HG03175 (cell line): ENCODE data around the gene GALR3.
A peak's percentile ranks its signal among the peaks of the same experiment; 100 is the strongest.
"Not testable (repeated sequence)": the region's sequence is repeated elsewhere in the genome, so short reads cannot be mapped to it uniquely, and the experiment has no call there.

Source experiments
- ATAC-seq: cut with Tn5 transposase; IDR thresholded peaks from one replicate; pipeline ENCODE4 v1.9.1; 2021; ENCODE audit warnings: mild to moderate bottlenecking, moderate library complexity; ENCODE audit not compliant: unreplicated experiment

Gene GALR3, protein sequence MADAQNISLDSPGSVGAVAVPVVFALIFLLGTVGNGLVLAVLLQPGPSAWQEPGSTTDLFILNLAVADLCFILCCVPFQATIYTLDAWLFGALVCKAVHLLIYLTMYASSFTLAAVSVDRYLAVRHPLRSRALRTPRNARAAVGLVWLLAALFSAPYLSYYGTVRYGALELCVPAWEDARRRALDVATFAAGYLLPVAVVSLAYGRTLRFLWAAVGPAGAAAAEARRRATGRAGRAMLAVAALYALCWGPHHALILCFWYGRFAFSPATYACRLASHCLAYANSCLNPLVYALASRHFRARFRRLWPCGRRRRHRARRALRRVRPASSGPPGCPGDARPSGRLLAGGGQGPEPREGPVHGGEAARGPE

GRCh38 chr22:37823134-37823985 is at the start of gene GALR3:
TSS of gene GALR3 (plus strand) at chr22:37823382. CDS start at chr22:37823407, 25 bp downstream.
- no peak for ATAC-seq

GRCh38 chr22:37774728-37775127 is 48.5 kb upstream of the GALR3 start:
- ATAC-seq, result no peak

- no peak for ATAC-seq
Observed at GRCh38 chr22:37775785-37776638, 47.2 kb upstream of the GALR3 start.

DNA sequence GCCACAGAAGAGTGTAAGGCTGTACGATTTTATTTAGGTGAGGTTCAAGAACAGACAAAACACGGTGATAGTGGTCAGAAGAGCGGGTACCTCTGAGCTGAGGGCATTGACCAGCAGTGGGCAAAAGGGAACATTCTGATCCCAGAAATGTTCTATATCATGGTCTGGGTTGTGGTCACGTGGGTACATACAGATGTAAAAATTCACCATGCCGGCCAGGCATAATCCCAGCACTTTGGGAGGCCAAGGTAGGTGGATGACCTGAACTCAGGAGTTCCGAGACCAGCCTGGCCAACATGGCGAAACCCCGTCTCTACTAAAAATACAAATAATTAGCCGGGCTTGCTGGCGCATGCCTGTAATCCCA is 46.6 kb upstream of the GALR3 start:
- ATAC-seq, result no peak

DNA sequence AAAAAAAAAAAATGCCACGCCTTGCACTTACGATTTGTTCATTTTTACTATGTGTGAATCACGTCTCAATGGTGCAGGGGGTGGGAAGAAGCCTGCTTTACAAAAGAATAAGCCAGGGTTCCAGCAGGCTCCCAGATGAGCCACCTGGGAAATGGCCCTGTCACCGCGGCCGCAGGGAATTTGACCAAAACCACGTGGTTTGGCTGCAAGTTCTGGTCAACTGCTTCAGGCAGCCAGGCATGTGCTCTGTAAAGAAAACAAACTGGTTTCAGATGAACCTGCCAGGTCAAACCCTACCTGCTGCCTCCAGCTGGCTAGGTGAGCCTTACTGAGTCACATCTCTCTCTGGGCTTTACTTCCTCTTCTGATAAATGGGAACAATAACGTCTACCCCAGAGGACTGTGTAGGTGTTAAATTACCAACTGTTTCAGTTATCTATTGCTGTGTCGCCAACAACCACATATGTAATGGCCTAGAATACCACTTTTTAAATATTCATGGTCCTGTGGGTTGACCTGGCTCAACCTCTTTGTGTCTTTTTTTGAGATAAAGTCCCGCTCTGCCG is 46.0 kb upstream of the GALR3 start:
- peak; percentile 47 for ATAC-seq

DNA sequence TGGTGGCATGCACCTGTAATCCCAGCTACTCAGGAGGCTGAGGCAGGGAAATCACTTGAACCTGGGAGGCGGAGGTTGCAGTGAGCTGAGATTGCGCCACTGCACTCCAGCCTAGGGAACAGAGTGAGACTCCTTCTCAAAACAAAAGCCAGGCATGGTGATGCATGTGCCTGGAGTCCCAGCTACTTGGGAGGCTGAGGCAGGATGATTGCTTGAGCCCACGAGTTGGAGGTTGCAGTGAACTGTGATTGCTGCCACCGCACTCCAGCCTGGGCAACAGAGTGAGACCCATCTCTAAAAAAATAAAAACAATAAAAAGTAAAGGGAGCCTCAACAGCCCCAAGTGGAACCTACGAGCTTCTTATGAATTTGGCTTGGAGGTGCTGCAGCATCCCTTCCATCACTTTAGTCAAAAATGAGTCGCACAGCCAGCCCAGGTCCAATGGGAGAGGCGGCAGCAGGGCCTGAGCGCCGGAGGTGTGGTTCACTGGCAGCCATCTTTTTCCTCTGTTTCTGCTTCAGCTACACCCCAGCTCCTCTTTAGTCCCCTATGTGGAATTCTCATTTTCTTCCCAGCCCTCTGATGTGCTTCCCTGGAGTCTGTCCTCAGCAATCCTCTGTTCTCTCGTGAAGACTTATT is 44.7 kb upstream of the GALR3 start:
- no peak for ATAC-seq

GRCh38 chr22:37781434-37782059 is 41.6 kb upstream of the GALR3 start:
- no peak for ATAC-seq

GRCh38 chr22:37782340-37783168 is 40.6 kb upstream of the GALR3 start:
- no peak for ATAC-seq

DNA sequence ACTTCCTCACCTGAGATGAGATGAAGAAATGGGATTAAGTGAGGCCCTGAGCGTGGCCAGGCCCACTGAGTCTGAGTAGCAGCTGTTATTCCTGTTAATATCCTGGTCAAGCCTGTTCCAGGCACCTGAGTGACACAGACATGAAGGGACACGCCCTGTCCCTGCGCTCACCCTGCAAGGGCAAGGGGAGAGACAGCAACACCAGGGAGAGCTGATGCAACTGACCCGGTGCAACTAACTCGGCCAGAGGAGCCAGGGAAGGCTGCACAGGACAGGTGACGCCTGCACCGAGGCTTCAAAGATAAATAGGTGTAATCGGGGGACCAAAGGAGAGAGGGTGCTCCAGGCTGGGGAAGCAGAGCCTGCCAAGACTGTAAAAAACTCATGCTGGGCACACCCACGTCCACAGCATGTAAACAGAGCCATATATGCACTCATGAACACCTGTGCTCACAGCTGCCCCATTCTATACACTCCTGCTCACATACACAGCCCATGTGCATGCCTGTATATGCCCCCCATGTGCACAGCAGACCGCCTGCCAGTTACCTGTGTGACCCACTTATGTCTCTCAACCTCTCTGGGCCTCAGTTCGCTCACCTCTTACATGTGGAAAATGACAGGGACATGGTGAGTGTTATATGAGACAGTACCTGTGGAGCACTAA is 38.2 kb upstream of the GALR3 start:
- no peak for ATAC-seq

- ATAC-seq, result no peak
Observed at GRCh38 chr22:37790234-37790633, 32.9 kb upstream of the GALR3 start.

GRCh38 chr22:37792494-37792893 is 30.7 kb upstream of the GALR3 start:
- ATAC-seq, result no peak

- ATAC-seq, result no peak
Observed at GRCh38 chr22:37794376-37794775, 28.8 kb upstream of the GALR3 start.

DNA sequence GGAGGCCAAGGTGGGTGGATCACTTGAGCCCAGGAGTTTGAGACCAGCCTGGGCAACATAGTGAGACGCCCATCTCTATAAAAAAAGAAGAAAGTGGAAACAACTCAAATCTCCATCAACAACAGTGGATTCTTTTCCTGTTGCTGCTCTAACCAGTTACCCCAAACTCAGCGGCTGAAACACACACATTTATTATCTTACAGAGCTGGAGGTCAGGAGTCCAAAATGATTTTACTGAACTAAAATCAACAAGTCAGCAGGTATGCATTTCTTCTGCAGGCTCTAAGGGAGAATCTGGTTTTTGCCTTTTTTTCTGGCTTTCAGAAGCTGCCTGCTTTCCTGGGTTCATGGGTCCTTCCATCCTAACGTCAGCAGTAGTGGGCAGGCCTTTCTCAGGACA is 27.1 kb upstream of the GALR3 start:
- no peak for ATAC-seq

DNA sequence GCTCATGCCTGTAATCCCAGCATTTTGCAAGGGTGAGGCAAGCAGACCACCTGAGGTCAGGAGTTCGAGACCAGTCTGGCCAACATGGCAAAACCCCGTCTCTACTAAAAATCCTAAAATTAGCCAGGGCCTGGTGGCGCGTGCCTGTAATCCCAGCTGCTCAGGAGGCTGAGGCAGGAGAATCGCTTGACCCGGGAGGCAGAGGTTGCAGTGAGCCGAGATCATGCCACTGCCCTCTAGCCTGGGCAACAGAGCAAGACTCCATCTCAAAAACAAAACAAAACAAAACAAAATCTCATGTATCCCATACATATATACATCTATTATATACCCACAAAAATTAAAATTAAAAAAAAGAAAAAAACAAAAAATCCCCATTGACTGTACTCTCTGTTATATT is 25.9 kb upstream of the GALR3 start:
- not testable (repeated sequence) for ATAC-seq

DNA sequence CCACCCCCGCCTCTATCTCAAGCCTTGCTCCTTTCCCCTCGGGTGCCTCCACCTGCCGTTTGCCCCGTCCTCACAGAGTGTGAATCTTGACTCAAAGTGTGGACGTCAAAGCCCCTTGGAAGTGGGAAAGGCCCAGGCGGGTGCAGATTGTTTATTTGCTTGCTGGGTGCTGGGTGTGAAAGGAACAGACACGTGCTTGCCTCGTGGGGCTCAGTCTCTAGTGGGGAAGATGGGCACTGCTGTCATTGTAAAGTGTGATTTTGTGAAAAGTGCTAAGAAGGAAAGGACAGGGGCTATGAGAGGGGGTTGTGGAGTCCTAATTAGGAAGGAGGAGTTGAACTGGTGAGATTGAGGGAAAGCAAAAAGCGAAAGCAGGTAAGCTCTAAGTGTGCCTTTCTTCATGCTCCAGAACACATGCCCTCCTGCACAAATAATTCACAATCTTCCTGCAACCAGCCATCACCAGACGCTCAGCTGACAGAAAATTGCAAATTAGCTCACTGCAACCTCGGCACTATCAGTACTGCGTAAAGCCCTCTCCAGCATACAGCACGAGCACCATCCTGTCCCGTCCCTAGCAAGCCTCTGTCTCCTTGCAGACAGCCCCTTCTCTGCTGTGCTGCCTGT is 25.2 kb upstream of the GALR3 start:
- no peak for ATAC-seq

GRCh38 chr22:37799979-37800378 is 23.2 kb upstream of the GALR3 start:
- ATAC-seq, result not testable (repeated sequence)

DNA sequence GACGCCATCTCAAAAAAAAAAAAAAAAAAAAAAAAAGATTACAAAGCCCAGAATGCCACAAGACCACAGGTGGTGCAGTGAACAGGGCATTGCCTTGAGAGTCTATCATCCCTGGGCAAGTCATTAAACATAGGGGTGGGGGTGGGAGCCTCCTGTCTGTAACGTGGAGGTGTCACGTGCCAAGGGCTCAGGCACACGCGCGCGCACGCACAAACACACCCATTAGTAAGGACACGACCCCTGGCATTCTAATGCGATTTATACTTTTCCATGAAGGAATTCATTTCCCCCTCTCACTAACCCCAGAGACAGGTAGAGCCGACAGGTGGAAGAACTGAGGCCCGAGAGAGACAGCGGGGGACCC is 21.3 kb upstream of the GALR3 start:
- ATAC-seq, result no peak
